ENCODE results near the gene GCNA.
"Not testable (repeated sequence)": the region's sequence is repeated elsewhere in the genome, so short reads cannot be mapped to it uniquely, and the experiment has no call there.

The GCNA gene

GRCh38 chrX:71659342-71659741 lies 81.1 kb downstream of the GCNA start:
- DNase-seq (ENCODE audit: low read depth) = no peak
- no peak overlapping the region for H3K4me3 ChIP-seq (ENCODE audit: low read depth, low read length)
- no peak for TF ChIP-seq CTCF (conservative IDR thresholded peaks at IDR 0.05; ENCODE audit: low read depth, low read length)

- TF ChIP-seq CTCF (conservative IDR thresholded peaks at IDR 0.05; ENCODE audit: low read depth, low read length) = no peak
- DNase-seq (ENCODE audit: low read depth) = no peak
- no peak overlapping the region for H3K4me3 ChIP-seq (ENCODE audit: low read depth, low read length)
Observed at GRCh38 chrX:71659959-71660358, 81.7 kb downstream of the GCNA start.

- no peak for DNase-seq (ENCODE audit: low read depth)
- no peak overlapping the region for H3K4me3 ChIP-seq (ENCODE audit: low read depth, low read length)
- TF ChIP-seq CTCF (conservative IDR thresholded peaks at IDR 0.05; ENCODE audit: low read depth, low read length) = no peak
Observed at GRCh38 chrX:71660562-71661416, 82.6 kb downstream of the GCNA start.

GRCh38 chrX:71661919-71662318 lies 83.7 kb downstream of the GCNA start:
- TF ChIP-seq CTCF (conservative IDR thresholded peaks at IDR 0.05; ENCODE audit: low read depth, low read length) = no peak
- DNase-seq (ENCODE audit: low read depth) = no peak
- no peak overlapping the region for H3K4me3 ChIP-seq (ENCODE audit: low read depth, low read length)

GRCh38 chrX:71662654-71663053 lies 84.4 kb downstream of the GCNA start:
- H3K4me3 ChIP-seq (ENCODE audit: low read depth, low read length); DNase-seq (ENCODE audit: low read depth): not testable (repeated sequence)
